K562 (cell line): Measurements from ENCODE around the gene AMIGO3. TPM values are rescaled to one million over a fixed set of nuclear protein-coding genes. Genes with fewer than 3 reads are reported as not detected.

Experiments
- ATAC-seq: fragments of 200-7000 bp; cut with Tn5 transposase; 3 replicates; pipeline ENCODE4 v1.9.1; 2020; ENCODE audit warnings: moderate library complexity
- BruUV-seq: library from RNA; stranded (reverse); fragments of 400-500 nt; replicated peaks from 2 replicates; lab custom pipeline; 2021; lab: Mats Ljungman, UMichigan
- CTCF ChIA-PET: fragments of 300-600 bp; formaldehyde crosslinking; extraction: SDS; loops from one replicate; lab custom pipeline; 2021; ENCODE audit warnings: low intra/inter-chr PET ratio; lab: Yijun Ruan, JAX
- POLR2A ChIA-PET: fragments of 300-600, 350-650 bp; sonication (Branson Sonifier 250); formaldehyde crosslinking; extraction: SDS; loops from one replicate; lab custom pipeline; 2021; ENCODE audit warnings: antibody characterized with exemption, inconsistent platforms; lab: Yijun Ruan, JAX
- DNase-seq, 4 experiments: peaks; one replicate each; pipeline versions ENCODE4 v3.0.0 to v3.0.0-alpha.2; 2011 to 2018; ENCODE audit warnings: low spot score in 3 of 4, mixed read lengths in 3 of 4; ENCODE audit errors: extremely low read depth in 1 of 4
- FAIRE-seq: peaks from 2 replicates; lab custom pipeline; 2011; peaks lifted over from hg19 to GRCh38; lab: Jason Lieb, UNC
- H2AFZ ChIP-seq: 2 replicates; pipeline ENCODE4 v1.6.0; 2011; ENCODE audit warnings: low read depth, low read length, control low read depth, inconsistent platforms
- H3K27ac ChIP-seq: fragments of 200-600 bp; 3 replicates; pipeline ENCODE4 v1.8.0; 2011; ENCODE audit warnings: low read depth, mild to moderate bottlenecking, control low read depth, inconsistent platforms, low read length, moderate library complexity, mixed read lengths; ENCODE audit errors: extremely low read depth
- H3K27me3 ChIP-seq, 2 experiments: fragments of 300-600 bp in 1 of 2; 2 replicates in 1 of 2; 3 replicates in 1 of 2; pipeline versions ENCODE4 v1.6.0 to v1.8.0; 2011; ENCODE audit warnings: inconsistent platforms in 2 of 2, low read length in 2 of 2, mild to moderate bottlenecking in 1 of 2, mixed read lengths in 1 of 2, moderate library complexity in 1 of 2; ENCODE audit not compliant: control insufficient read depth in 2 of 2, insufficient read depth in 2 of 2
- H3K36me3 ChIP-seq: fragments of 300-600 bp; 3 replicates; pipeline ENCODE4 v1.8.0; 2011; ENCODE audit warnings: mild to moderate bottlenecking, low read length, inconsistent platforms; ENCODE audit not compliant: control insufficient read depth, insufficient read depth
- H3K4me1 ChIP-seq, 2 experiments: fragments of 200-600 bp in 1 of 2; replicated peaks in 1 of 2; 2 replicates in 1 of 2; 3 replicates in 1 of 2; pipeline versions ENCODE4 v1.5.1 to v1.8.0; 2011; ENCODE audit warnings: inconsistent platforms in 2 of 2, low read length in 2 of 2, mild to moderate bottlenecking in 1 of 2, mixed read lengths in 1 of 2, moderate library complexity in 1 of 2; ENCODE audit not compliant: control insufficient read depth in 2 of 2, insufficient read depth in 2 of 2
- H3K4me2 ChIP-seq: 2 replicates; pipeline ENCODE4 v1.6.1; 2011; ENCODE audit warnings: low read length, control low read depth, inconsistent platforms, mixed read lengths; ENCODE audit not compliant: insufficient read depth
- H3K4me3 ChIP-seq: fragments of 200-600 bp; sonication (generic), shearing (Covaris generic); 2 replicates; pipeline ENCODE4 v1.5.1; 2016; ENCODE audit warnings: control low read depth, inconsistent platforms
- H3K79me2 ChIP-seq: fragments of 200-600 bp; 3 replicates; pipeline ENCODE4 v1.8.0; 2011; ENCODE audit warnings: low read length, inconsistent platforms; ENCODE audit not compliant: control insufficient read depth, insufficient read depth
- H3K9ac ChIP-seq, 2 experiments: 2 replicates each; pipeline versions ENCODE4 v1.6.0 to v1.6.1; 2011; ENCODE audit warnings: low read depth in 2 of 2, low read length in 2 of 2, control low read depth in 1 of 2, inconsistent platforms in 1 of 2, mild to moderate bottlenecking in 1 of 2, mixed read lengths in 1 of 2; ENCODE audit not compliant: insufficient read depth in 1 of 2
- H3K9me1 ChIP-seq: one replicate; pipeline ENCODE4 v1.6.0; 2011; ENCODE audit warnings: inconsistent platforms, mild to moderate bottlenecking, low read length, moderate library complexity; ENCODE audit not compliant: control insufficient read depth, insufficient read depth
- H3K9me3 ChIP-seq: replicated peaks from 2 replicates; pipeline ENCODE4 v1.5.1; 2011; ENCODE audit warnings: low read depth, low read length, inconsistent platforms; ENCODE audit not compliant: control insufficient read depth, insufficient read depth
- H4K20me1 ChIP-seq: replicated peaks from 2 replicates; pipeline ENCODE4 v1.6.1; 2011; ENCODE audit warnings: low read length, inconsistent platforms, mixed read lengths; ENCODE audit not compliant: control insufficient read depth, insufficient read depth
- CBX3 ChIP-seq, 2 experiments: IDR thresholded peaks; 1 replicate in 1 of 2; 2 replicates in 1 of 2; pipeline ENCODE4 v1.6.1; 2012; ENCODE audit warnings: inconsistent platforms in 2 of 2, low read length in 2 of 2, borderline replicate concordance in 1 of 2, control low read depth in 1 of 2
- MBD2 ChIP-seq: sonication (generic); IDR thresholded peaks from 2 replicates; pipeline ENCODE4 v1.6.1; 2016; ENCODE audit warnings: low read depth, borderline replicate concordance
- NELFE ChIP-seq: IDR thresholded peaks from 2 replicates; pipeline ENCODE4 v1.6.1; 2011; ENCODE audit warnings: mild to moderate bottlenecking; ENCODE audit not compliant: insufficient read depth, insufficient read length
- POLR2G ChIP-seq: fragments of 200-400 bp; formaldehyde crosslinking; IDR thresholded peaks from 2 replicates; pipeline ENCODE4 v1.6.1; 2017; ENCODE audit warnings: low read depth, mild to moderate bottlenecking, antibody characterized with exemption, low read length, moderate library complexity
- ZNF224 ChIP-seq: sonication (generic); formaldehyde crosslinking; IDR thresholded peaks from 2 replicates; pipeline ENCODE4 v1.8.0; 2022; ENCODE audit warnings: mild to moderate bottlenecking, missing genetic modification reagents
- ZNF41 ChIP-seq: fragments of 250-450 bp; sonication (Bioruptor Pico); conservative IDR thresholded peaks from 2 replicates; pipeline ENCODE4 v1.4.0; 2020; ENCODE audit warnings: mild to moderate bottlenecking
- WGBS: fragments of 100-300 bp; shearing (Covaris generic); methylation state at CpG from one replicate; pipeline ENCODE4 v1.1.6; 2016; ENCODE audit warnings: low coverage, mixed read lengths; ENCODE audit not compliant: insufficient coverage; ENCODE audit errors: missing lambda C conversion rate; 5-methylcytosine and 5-hydroxymethylcytosine counted together
- in situ Hi-C: fragments of 300-500 bp; cut with MboI; formaldehyde crosslinking; loops from 4 replicates; pipeline ENCODE4 v1.15.0; 2018; ENCODE audit warnings: inconsistent platforms, mixed read lengths
- intact Hi-C: fragments of 100-400 bp; cut with micrococcal nuclease; formaldehyde crosslinking; loops from 2 replicates; pipeline ENCODE4 v1.14.2; 2022
- polyA plus RNA-seq, 8 experiments: library from polyadenylated mRNA; depleted of rRNA in 4 of 8; stranded (reverse) in 5 of 8; unstranded in 3 of 8; fragments of >200 nt; fragmentation: Nextera tagmentation in 2 of 8; fragmentation: Illumina TruSeq in 1 of 8; extraction: Ambion mirVana in 2 of 8; extraction: Trizol in 1 of 8; gene quantifications; 2 replicates each; pipeline versions ENCODE4 v1.2.1 to v1.2.3, GENCODE V29; 2011 to 2014; ENCODE audit warnings: inconsistent platforms in 1 of 8, missing spikeins in 1 of 8
- total RNA-seq, 7 experiments: library from RNA; depleted of rRNA in 6 of 7; stranded (reverse); fragments of >200 nt in 6 of 7; fragmentation: Illumina TruSeq in 2 of 7; extraction: Trizol in 2 of 7; gene quantifications; 2 replicates each; pipeline versions ENCODE4 v1.2.1 to v1.2.3, GENCODE V29; 2011 to 2021; ENCODE audit warnings: low replicate concordance in 1 of 7

AMIGO3 gene
- total and polyA plus RNA-seq, 9 of the 15 experiments (the other 6 are each of a cell fraction or from before 2014, with no cell fraction given): 0.13 to 2.8 (median 0.44) TPM; not detected in 4

GRCh38 chr3:49704629-49705028, 14.9 kb downstream of the AMIGO3 start:
- Histone ChIP-seq H2AFZ (no peak overlapping the region), H3K27me3 (no peaks in the 10 kb centered on the region), H3K4me3 (no peak overlapping the region), H3K36me3 (peaks cover 74% of the 10 kb centered on the region; the same call in 2 of the 3 replicates), H3K4me1 (peaks cover 0 to 6% of the 10 kb centered on the region in 2 experiments; a peak in 2 of 5 replicates), H3K9ac (no peak overlapping the region), H3K9me1 (no peaks in the 10 kb centered on the region), H3K4me2 (no peak overlapping the region), H3K9me3 (no peaks in the 10 kb centered on the region), H3K27ac (no peak overlapping the region), H3K79me2 (no peaks in the 10 kb centered on the region), H4K20me1 (no peaks in the 10 kb centered on the region)
- 100% methylated on average over 2 of the region's 8 CpGs for WGBS
- CTCF ChIA-PET: interaction anchor here (0.5 kb wide), 1 partner anchor 253 kb away, joined by 3 read pairs; no protein-coding TSS in a partner anchor
- no peak for FAIRE-seq
- BruUV-seq: no TSS peak
- intact Hi-C loops: loop anchor here (5.0 kb wide), 1 partner anchor 203 kb away; no protein-coding TSS in a partner anchor
- no peak for TF ChIP-seq ZNF224
- peak; percentile 29; the same call in 1 of the 2 replicates for TF ChIP-seq POLR2G
- TF ChIP-seq CBX3 (IDR thresholded peaks at IDR 0.05; ENCODE audit: borderline replicate concordance in 1 of 2, low read length in 2 of 2): no peak
- TF ChIP-seq NELFE: no peak
- TF ChIP-seq MBD2: no peak
- TF ChIP-seq ZNF41: no peak
- DNase-seq: no peak
- in situ Hi-C loops: loop anchor here (5.0 kb wide), 1 partner anchor 138 kb away; no protein-coding TSS in a partner anchor
- ATAC-seq: no peak
- POLR2A ChIA-PET: no interaction called here
